Measurements from ENCODE around the gene SLC22A4.

- TF ChIP-seq EP300 (IDR thresholded peaks at IDR 0.05): no peak
- no peak for TF ChIP-seq CHD4 (IDR thresholded peaks at IDR 0.05; ENCODE audit: borderline replicate concordance)
- no peak for TF ChIP-seq POLR2A (IDR thresholded peaks at IDR 0.05; ENCODE audit: low read length)
- no peak for TF ChIP-seq RCOR1 (IDR thresholded peaks at IDR 0.05; ENCODE audit: low read depth, low read length)
- TF ChIP-seq CTCF (IDR thresholded peaks at IDR 0.05): no peak
- no peak for TF ChIP-seq MAFK (IDR thresholded peaks at IDR 0.05; ENCODE audit: partially characterized antibody)
- TF ChIP-seq RAD21 (conservative IDR thresholded peaks at IDR 0.05 in 1 of 2, IDR thresholded peaks at IDR 0.05 in 1 of 2): no peak
- TF ChIP-seq ESRRA (IDR thresholded peaks at IDR 0.05; ENCODE audit: borderline replicate concordance, low read length): no peak
- TF ChIP-seq CBX2 (IDR thresholded peaks at IDR 0.05; ENCODE audit: borderline replicate concordance, low read depth): no peak
Observed at GRCh38 chr5:132376694-132377641, 82.8 kb downstream of the SLC22A4 start.

Data from A549 (cell line).